COLO829 (cell line): ENCODE results near the gene EME1.

Experiments used
- DNase-seq: peaks from one replicate; pipeline ENCODE4 v3.0.0; 2012; ENCODE audit warnings: low spot score

Gene EME1

DNA sequence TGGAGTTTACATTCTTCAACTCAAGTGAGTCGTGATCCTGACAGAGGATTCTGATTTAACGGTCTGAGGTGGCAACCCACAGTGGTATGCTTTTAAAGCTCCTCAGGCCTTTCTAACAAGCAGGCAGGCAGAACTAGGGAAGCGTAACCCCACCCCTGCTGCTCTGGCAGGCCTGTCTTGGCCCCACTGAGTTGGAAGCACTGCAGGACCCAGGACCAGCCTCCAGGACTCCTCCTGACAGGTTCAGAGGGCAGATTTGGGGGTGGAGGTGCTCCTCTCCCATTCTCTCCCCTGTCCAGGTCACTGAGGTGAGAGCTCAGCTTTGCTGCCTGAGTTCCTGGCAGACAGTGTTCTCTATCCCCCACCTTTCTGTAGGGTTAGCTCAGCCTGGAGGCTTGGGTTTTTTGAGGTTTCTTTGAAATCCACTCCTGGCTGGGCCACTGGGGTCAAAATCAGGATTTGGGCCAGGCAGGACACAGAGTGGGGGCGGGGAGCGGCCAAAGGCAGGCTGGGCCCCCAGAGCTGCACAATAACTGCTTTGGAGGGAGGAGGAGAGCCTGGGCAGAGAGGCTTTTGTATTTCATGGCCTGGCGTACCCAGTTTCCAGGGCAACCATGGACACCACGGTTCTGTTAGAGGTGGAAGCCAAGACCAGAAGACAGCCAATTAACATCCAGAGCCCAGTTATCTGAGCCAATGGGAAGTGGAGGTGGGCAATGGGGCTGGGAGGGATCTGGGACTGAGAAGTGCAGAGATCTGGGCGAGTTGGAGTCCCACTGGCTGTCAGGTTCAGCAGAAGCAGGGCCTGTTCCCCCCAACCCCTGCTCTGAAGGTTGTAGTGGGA is 9.6 kb upstream of the EME1 start:
- no peak for DNase-seq

DNA sequence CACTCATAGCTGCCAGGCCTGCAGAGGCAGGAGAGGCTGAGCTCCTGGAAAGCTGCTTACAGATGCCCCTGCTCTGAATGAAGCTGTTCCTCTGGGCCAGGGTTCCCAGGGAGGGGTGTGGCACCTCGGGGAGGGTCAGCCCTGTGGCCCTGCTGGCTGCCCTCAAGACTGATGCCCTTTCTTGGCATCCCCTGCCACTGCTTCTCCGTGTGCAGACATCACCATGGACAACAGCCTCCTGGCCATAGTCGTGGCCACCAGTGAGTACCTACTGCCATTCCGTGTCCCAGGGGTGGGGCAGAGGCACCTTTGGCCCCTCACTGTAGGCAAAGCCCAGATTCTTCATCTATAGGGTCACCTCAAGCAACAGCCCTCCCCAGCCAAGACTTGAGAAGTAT is 9.0 kb upstream of the EME1 start:
- no peak for DNase-seq

DNA sequence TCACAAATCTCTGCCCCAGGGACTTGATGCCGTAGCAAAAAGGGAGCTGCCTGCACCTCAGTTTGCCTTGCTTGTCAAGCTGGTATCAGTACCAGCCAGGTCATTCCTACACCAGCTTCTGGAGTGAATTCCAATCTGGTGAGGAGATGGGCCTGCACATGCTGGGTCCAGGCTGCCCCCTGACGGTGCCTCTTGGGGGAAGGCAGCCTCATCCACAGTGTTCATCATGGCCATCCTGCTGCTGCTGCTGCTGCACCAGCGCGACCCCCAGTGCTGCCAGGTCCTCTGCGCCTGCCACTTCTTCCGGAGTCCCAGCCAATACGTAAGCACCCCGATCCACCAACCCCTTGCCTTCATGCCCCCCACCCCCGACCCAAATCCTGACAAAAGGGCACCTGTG is 8.3 kb upstream of the EME1 start:
- DNase-seq = no peak

DNA sequence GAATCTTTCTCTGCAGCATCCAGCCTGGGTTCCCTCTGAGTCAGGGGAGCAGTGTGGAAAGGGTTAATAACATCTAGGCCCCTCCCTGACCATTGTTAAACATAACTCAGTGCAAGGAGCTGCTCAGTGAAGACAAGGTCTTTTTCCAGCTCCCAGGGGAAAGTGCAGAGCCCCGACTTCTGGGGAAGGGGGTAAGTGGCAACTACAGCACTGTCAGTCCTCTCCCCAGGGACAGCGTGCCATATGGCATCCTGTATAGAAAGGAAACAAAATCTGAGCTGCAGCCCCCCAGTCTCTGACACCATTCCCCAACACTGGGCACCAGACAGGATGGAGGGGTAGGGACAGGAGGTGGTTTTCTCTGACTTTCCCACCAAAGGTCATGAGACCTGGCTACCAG is 7.9 kb upstream of the EME1 start:
- DNase-seq = no peak

DNA sequence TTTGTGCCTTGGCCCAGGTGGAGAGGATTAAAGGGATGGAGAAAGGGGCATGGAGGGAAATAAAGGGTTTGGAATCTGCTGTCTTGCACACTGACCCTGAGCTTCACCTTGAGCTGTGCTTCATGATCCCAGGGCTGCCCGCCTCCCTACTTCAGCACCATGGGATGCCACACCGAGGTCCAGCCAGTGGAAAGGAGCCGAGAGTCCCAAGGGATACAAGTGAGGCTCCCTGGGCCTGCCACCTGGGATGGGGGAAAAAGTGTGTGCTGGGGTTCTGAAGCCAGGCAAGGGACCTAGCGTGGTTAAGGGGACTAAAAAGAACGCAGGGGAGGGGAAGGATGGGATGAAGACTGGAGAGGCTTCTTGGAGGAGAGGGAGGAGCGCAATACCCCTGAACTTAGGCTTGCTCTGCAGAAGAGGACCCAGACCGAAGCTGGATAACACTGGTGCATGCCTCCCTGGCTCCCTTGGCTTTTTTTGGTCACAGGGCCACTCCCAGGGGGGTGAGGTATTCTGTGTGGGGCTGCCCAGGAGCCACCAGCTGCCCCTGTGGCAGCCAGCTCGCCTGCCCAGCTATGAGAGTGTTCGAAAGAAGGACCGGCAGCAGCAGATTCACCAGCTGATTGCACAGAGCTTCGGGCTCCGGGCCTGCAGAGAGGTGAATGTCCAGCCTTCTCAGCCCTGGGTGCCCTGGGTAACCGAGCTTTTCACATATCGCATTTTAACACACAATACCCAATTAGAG is 7.2 kb upstream of the EME1 start:
- no peak for DNase-seq

DNA sequence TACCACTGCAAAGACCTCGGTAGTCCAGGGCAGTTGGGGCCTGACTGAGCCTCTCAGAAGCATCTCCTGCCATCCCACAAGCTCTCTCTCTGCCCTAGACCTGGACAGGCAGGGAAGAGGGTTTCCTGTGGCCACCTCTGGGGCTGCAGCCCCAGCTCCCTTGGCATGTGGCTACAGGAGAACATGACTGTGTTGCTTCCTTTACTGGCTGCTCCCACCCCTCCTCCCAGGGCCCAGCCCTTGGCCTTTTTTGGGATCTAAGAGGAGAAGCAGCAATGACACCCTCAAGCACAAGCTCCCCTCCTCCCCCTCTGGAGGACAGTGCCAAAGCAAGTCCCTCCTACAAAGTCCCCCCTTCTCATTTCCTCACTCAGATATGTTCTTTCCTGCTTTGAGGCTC is 5.6 kb upstream of the EME1 start:
- DNase-seq = no peak

DNA sequence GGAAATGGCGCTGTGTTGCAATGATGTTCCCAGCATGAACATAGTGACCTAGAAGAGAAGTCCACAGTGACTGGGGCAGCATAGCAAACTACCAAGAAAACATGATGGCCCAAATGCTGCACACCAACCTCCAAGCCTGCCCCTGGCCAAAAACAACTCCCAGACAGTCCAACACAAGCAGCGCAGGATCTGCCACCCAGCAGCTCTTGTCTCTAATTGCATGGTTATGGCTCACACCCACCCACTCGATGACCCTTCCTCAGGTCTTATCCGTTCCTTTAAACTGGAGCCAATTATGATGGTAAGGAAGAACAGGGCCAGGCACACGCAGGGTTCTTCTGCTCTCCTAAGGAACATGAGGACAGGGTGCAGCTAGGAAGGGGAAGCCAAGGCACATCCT is 3.0 kb upstream of the EME1 start:
- no peak for DNase-seq

DNA sequence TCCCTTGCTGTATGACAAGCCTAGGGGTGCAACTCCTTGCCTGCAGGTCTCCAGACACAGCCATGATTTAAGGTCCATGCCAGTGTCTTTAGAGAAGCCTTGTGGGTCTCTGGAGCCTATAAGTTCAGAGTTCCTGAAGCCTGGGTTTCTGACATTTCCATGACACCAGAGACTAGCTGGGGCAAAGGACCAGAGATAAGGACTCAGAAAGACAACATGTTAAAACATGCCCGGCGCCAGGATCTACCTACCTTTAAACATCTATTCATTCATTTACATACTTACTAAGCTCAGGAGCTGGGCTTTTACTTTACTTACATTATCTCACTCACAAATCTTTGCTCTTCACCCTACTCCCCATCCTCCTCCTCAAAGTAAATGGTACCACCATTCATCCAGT is 1.5 kb upstream of the EME1 start:
- no peak for DNase-seq

DNA sequence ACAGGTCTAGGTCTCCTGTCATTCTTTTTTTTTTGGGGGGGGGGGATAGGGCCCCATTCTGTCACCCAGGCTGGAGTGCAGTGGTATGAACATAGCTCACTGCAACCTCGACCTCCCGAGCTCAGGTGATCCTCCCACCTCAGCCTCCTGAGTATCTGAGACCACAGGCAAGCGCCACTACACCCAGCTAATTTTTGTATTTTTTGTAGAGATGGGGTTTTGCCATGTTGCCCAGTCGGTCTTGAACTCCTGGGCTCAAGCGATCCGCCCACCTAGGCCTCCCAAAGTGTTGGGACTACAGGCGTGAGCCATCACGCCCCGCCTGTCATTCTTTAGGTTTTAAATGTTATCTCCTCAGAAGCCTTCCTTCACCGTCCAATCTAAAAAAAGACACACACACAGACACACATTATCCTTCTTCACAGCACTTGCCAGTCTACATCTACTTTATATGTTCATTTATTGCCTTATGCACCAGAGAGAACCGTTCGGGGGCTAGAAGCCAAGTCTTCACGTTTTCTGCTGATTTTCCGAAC is 739 bp upstream of the EME1 start:
- no peak for DNase-seq

DNA sequence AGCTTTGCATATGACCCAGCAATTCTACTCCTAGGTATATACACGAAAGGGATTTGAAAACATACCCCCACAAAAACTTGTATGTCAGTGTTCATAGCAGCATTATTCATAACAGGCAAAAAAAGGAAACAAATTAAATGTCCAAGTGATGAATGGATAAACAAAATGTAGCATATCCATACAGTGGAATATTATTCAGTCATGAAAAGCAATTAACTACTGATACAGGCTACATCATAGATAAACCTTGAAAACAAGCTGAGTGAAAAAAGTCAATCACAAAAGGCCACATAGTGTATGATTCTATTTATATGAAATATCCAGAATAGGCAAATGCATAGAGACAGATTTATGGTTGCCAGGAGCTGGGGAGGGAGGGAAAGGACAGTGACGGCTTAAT is 676 bp downstream of the EME1 start:
- DNase-seq = no peak

DNA sequence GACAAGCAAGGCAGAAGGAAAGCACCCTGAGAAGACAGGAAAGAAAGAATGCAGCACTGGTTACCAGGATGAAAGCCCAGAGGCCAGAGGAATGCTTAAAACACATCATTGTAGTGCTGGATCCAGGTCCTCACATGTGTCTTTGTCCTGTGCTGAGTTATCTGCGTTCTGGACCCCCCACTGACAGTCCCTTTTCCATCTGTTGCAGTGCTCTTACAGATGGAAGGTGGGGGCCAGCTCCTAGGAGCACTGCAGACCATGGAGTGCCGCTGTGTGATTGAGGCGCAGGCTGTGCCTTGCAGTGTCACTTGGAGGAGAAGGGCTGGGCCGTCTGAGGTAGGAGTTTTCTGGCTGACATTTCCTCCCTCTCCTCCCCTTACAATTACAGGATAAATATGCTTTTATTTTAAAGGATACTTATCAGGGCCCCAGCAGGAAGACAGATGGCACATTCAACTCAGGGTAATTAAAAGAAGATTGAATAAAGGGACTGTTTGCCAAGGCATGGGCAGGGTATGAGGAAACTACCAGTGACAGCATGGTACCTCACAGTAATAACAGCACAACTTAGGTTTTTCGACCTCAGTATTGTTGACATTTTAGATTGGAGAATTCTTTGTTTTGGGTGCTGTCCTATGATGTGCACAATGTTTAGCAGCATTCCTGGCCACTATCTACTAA is 3.0 kb downstream of the EME1 start:
- no peak for DNase-seq

DNA sequence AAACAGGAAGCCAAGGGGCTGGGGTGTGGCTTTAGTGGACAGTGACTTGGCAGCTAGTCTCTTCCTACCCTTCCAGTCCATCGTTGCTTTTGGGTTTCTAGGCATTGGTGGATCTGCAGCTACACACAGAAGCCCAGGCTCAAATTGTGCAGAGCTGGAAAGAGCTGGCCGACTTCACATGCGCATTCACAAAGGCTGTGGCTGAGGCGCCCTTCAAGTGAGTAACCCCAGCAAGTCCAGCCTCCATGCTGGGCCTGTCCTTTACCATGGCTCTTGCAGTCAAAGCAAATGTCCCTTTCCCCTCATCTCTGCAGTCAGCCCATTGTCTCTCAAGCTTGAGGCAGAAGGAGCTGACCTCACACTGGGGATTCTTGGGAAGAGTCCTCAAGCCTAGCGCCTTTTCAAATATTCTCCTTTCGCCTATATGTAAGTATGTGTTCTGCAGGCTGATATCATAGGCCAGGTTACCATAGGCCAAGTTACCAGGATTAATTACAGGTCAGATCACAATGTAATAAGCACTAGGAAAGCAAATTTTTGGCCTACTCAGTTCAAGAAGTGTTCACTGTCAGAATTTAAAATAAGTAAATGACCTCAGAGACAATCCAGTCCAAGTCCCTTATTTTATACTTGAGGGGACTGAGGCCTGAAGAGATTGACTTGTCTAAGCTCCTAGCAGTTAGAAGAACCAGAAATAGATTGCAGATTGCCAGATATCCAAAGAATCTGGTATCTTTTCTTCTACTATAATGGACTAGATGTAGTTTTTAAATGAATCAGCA is 6.5 kb downstream of the EME1 start:
- DNase-seq = no peak

DNA sequence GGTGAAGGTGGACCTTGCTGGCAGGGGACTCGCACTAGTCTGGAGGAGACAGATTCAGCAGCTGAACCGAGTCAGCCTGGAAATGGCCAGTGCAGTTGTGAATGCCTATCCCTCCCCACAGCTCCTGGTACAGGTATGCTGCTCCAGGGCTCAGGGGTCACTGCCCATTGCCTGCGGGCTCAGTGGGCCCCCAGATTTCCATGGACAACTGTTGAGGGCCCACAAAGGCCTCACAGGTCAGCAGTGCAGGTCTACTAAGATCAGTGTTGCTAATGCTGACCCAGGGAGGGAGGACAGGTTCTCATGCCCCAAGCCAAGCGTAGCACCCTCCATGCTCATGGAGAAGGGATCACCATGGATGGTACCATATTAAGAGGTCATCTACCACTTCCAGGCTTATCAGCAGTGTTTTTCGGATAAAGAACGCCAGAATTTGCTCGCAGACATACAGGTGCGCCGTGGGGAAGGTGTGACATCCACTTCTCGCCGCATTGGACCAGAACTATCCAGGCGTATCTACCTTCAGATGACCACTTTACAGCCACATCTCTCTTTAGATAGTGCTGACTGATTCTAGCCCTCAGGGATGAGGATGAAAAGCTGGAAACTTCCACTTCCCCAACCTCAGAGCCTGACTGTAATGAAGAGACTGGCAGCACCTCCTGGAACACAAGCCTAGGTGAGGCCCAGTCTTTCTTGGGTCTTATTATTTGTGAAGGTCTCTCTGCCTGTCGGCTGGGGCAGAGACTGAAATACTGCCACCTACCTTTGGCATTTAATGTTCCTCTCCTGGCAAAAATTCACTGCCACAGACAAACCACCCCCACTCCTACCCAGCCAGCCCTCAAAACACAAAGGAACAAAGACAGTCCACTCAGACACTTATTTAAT is 7.6 kb downstream of the EME1 start:
- no peak for DNase-seq

DNA sequence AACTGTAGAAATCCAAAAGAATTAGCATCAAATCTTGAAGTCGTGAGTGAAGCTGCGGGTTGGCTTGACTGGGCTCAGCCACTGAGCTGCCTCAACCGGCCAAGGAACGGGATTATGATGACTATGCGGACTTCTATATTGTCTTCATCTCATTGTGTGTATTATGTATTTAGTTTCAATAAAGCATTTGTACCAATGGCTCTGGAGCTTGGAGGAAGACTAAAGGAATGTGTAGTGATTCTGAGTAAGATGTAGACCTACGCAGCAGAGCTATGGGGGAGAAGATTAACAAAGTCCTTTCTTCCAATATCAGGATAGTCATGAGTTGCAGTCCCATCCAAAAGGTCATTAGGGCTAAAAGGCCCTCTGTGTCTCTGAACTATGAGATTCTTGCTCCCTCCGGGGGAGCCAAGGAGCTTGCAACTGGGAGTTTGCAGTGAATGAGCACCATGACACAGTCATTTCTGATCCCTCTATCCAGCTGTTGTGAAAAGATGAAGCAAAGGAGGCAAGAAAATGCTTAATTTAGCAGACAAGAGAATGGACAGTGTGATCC is 8.3 kb downstream of the EME1 start:
- DNase-seq = no peak

DNA sequence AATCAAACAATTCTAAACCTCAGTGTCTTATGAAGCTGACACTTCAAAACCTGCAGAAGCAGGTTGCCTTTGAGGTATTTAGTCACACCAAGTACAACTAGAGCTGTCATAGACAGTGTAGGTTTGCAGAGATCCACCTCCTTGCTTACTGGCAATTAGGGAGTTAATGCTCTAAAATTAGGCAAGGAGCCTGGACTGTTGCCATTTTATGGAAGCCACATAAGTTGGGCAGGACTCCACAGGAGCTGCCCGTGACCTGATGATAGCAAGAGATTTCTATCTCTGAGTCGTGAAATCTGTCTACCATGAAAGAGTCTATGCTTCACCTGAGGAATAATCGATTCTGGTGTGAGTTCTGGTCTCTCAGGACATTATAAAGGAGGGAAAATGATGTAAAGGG is 8.9 kb downstream of the EME1 start:
- DNase-seq = no peak

DNA sequence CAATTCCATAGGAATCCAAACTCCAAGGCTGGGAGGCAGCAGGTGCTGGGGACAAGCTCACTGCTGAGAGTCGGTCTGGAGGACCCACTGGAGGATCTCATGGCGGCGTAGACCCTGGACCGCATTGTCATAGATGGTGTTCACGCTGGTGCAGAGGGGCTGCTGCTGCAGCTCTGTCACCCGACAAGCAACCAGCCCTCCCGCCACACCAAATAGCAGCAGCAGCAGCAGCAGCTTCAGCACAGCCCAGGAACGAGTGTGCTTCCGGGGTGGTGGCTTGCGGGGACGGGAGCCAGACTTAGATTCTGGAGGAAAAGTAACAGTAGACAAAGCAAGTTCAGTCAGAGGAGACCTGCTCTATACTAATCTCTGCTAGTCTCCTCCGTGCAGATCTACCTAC is 9.9 kb downstream of the EME1 start:
- no peak for DNase-seq

DNA sequence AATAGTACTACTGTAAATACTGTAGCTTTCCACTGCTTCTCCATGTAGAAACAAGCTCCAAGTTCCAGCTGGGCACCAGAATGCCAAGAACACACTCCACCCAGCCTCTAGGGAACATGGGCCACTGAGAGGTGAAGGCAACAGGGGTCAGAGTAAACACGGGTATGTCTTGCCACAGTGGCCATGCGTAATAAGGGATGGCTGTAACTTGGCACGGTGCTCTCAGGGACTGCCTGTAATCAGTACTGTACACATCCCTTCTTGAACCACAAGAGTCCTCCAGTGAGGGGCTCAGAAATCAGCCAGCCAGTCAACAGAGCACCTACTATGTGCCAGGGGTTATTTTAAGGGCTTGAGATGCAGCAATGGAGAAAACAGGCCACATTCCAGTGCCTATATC is 13.5 kb downstream of the EME1 start:
- DNase-seq = no peak

DNA sequence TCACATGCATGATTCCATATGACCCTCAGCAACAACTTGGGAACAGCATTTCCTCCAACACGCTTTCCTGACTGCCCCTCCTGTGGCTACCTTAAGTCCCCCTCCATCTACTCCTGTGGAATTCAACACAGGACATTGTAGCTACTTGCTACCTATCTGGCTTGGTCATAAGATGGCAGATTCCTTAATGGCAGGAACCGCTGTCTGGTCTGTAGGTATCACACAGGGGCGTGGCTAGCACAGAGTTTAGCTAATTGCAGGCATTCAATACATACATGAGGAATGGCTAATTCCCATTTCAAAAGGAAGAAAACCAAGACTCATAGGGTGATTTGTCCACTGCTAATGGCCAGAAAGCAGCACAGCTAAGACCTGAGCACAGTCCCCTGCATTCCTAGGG is 15.7 kb downstream of the EME1 start:
- DNase-seq = no peak

DNA sequence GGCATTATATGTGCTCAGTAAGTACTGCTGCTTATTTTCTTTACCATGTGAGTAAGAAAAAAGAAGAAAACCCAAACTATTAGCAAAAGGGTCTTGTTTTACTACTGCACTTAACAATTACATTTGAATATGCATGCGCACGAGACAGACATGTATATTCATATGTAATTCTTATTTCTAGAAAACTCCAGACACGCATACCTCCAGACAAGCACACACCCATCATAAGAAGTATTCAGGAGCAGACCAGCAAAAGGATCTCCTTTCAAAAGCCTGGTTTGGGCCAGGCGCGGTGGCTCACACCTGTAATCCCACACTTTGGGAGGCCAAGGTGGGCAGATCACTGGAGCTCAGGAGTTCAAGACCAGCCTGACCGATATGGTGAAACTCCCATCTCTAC is 16.5 kb downstream of the EME1 start:
- DNase-seq = no peak

DNA sequence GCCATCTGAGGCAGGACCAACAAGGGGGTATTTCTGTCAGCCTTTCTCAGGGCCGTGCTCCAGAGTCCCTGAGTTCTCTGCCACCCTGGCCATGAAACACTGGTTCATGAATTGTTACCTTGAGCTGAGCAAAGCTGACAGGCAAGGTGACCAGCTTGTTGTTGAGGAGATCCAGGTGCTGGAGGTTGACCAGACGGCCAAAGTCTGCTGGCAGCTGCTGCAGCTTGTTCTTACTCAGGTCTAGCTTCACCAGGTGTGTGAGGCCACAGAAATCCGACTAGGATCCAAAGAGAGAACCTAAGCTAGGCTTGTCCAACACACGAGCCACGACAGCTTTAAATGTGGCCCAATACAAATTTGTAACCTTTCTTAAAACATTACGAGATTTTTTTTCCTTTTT is 19.6 kb downstream of the EME1 start:
- no peak for DNase-seq

DNA sequence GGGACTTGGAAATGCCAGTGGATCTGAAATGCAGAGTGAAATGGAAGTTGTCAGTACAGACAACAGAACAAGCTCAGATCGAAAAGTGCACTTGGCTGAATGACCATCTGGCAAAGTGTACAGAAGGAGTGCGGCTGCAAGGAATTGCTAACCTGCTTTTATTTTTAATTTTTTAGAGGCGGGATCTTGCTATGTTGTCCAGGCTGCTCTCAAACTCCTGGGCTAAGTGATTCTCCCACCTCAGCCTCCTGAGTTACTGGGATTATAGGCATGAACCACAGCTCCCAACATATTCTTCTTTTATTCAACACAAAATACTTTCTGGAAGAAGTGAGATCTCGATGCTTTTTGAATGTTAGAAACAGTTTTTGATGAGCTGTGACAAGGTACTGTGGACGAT is 20.7 kb downstream of the EME1 start:
- no peak for DNase-seq
